NCI-H2196 (cell line): Measurements from ENCODE around the gene APBA1.

Source experiments
- DNase-seq: peaks from one replicate; lab custom pipeline; 2025; ENCODE audit not compliant: unreplicated experiment; lab: John Stamatoyannopoulos, UW

APBA1 gene

GRCh38 chr9:69658987-69659675, 13.0 kb downstream of the APBA1 start:
- no peak for DNase-seq

DNA sequence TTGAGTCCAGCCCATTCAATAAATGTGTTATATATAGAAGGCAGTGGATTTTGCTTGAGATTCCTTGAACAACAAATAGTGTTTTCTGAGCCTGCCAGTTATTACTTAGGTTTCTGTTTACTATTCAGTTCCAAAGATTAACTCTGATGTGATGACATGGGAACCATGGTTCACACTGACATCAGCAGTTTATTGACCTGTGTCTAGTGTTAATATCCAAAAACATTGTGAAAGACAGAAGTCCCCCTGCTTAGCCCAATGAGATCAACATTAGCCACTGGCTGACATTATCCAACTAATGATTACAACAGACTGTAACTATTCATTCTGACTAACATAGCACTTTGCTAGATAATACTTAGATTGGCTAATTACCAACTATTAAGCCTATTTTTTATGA, 14.9 kb downstream of the APBA1 start:
- DNase-seq, result no peak

DNA sequence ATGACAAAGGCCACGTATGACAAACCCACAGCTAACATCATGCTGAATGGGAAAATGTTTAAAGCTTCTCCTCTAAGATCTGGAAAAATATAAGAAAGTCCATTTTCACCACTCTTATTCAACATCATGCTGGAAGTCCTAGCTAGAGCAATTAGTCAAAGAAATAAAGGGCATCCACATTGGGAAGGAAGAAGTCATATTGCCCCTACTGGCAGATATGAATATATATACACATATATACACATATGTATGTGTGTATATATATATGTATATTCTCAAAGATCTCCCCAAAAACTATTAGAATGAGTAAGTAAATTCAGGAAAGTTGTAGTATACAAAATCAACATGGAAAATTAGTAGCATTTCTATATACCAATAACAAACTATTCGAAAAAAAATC, 17.1 kb downstream of the APBA1 start:
- DNase-seq, result no peak

- DNase-seq, result no peak
These were observed 18.9 kb downstream of the APBA1 start for GRCh38 chr9:69653261-69653660.

GRCh38 chr9:69649566-69650250, 22.5 kb downstream of the APBA1 start:
- no peak for DNase-seq

- no peak for DNase-seq
These were observed 24.4 kb downstream of the APBA1 start for GRCh38 chr9:69647804-69648203.

DNA sequence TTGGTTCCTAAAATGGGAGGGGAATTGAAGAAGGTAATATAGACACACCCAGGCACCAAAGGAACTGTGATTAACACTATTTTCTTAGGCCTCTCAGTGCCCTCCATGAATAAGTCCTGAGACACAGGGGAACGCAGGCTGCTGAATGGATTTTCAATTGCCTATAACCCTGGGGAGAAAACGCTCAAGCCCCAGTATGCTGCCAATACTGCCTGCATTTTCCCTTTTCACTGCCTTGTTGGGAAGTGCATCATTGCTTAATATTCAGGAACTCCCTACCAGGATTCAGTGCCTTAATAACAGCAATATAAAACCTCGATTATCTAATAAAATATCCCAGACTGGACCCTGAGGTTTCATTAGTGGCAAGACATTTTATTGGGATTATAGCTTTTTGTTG, 25.4 kb downstream of the APBA1 start:
- DNase-seq, result no peak

DNA sequence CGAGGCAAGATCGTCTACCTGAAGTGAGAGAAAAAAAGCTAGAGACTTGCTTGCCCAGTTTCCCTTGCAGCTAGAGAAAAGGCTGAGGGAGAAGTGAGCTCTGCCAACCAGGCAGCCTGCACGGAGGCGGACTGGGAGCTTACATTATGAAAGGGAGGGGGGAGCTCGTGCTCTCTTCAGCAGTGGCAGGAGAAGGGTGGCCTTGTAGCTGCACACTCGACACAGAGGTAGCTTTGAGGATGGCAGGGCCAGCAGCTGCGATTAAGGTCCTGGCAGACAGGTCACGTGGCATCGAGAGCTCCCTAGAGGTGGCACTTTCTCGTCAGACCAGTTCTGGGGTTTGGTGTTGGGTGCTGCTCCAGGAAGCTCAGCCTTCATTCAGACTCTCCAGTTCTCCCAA, 26.7 kb downstream of the APBA1 start:
- peak; percentile 89 for DNase-seq

DNA sequence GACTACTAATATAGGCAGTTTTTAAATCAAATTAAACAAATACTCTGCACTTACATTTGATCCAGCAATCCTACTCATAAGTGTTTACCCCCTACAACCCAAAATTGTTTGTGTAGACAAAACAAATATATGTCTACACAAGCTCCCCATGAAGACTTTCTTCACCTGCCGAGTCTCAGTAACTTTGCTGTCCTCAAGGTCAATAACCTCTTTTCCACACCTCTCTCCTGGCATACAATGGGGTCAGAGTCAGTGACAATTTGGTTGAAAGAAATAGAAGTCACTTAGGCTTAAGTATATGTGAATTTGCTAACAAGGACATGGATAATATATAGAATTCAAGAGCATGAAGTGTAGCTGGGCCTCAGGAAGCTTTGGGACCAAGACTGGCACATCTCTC, 29.1 kb downstream of the APBA1 start:
- no peak for DNase-seq

- DNase-seq, result no peak
These were observed 34.4 kb downstream of the APBA1 start for GRCh38 chr9:69637817-69638200.

DNA sequence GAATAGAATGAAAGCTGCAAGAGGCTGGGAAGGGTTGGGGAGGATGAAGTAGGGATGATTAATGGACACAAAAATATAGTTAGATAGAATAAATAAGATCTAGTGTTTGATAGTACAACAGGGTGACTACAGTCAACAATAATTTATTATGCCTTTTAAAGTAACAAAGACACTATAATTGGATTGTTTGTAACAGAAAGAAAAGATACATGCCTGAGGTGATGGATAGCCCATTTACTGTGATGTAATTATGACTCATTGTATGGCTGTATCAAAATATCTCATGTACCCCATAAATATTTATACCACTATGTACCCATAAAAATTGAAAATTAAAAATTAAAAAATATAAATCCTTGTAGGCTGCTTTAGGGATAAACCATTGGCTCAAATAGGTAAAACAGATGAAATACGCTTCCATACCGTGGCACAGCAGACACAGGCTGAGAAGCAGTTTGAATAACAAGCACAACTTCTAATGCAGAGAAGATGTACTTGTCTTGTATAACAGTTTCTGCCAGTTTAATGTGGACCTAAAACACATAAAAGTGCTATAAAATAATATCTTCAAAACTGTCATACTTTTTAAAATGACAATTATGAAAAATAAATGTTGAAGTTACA, 34.9 kb downstream of the APBA1 start:
- no peak for DNase-seq

DNA sequence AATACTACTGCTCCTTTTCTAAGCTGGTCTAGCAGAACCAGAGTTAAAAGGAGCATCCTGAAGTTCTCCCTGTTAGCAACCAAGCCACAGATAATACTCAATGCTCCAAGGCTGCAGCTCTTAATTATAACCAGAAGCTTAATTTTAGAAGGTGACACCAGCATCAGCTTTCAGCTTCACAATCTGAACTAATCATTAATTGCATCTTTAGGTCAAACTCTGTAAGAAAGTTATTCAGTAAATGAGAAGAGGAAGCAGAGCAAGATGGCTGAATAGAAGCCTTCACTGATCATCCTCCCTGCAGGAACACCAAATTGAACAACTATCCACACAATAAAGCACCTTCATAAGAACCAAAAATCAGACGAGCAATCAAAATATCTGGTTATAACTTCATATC, 38.5 kb downstream of the APBA1 start:
- DNase-seq, result no peak

DNA sequence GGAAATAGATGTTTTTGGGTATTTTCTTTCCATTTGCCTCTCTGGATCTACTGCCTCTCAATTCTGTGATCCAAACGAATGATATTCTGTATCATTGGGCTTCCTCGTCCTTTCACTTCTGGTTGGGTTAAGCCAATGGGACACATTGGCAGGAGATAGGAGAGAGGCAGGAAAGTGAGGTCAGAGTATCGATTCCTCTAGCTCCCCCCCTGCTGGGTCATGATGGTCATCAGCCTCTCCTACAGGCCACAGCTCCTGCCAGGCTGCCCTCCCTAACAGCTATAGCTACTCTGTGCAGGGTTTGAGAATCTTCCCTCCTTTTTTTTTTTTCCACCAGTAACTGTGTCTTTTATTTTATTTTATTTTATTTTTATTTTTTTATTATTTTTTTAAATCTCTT, 39.4 kb downstream of the APBA1 start:
- no peak for DNase-seq

DNA sequence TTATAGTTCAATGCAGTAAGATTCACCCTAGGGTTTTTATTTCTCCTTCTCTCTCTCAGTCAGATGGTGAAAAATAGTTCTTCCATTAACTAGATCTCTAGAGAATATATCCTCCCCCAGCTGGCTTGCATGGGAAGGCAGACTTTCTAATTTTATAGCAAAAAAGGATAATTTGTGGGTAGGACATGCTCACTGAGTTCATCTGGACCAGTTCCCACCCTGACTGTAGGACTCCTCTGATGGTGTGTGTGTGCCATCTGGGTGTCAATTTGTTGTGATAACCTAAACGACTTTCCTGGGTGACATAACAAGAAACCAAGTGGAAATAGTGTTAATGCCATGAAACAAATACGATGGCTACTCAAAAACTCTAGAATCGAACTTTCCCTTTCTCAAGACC, 44.9 kb downstream of the APBA1 start:
- DNase-seq, result no peak

DNA sequence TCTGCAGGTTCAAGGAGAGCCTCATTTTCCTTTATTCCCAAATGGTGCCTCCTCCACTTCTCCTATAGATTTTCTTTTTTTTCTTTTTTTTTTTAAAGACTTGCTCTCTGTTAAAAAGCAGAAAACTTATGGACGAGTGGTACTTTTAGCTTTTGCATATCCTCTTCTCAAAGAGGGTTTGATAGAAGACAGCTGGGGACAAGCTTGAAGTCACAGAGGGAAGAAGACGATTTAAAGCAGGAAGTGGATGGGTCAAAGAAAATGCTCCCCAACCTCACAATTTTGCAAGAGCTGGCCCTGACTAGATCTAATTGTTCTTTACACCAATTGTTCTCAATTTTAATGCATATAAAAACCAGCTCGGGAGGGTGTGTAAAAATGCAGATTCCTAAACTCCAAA, 48.9 kb downstream of the APBA1 start:
- no peak for DNase-seq

DNA sequence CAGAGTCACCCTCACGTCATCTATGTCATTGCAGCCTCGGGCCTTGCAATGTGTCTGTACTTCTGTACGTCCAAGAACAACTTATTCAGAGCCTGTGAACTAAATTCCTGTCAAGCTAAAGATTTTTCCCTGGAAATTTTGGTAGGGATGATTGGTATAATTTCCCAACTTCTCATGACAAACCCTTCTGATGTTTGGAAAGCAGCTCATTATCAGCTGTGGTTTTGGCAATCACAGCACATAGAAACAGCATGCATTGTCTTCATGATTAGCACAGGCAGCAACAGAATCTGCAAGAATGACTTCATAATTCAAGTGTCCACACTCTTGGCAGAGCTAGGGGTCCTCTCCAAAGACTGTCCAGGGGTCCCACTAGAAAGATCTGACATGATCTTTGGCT, 49.5 kb downstream of the APBA1 start:
- no peak for DNase-seq

DNA sequence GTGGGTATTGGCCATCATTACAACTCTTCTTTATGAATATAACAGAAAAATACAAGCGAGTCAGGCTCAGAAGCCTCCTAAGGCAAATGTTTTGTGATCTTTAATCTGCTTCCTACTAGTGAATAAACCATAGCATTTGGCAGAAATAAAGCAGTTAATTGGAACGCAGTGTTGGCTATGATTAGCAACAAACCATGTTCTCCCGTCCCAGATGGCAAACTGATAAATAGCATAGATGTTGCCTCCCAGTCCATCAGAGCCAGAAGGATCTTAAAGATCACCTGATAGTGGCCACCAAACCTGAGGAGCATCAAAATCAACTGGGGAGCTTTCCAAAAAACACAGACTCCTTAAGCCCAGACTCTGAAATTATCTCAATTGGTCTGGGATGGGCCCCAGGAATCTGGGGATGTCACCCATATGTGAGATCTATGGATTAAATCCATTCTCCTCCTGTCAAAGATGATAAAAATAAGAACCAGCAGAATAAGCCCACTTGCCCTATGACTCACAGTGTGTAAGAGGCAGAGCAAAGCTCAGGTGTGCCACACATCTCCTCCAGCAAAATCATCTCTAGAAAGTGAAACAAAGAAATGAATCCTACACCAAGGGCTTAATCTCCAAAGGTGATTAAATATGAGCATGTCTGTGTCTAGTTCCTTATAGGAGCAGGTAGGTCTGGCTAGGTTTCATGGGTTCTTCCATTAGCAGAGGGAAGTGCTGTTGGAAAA, 50.3 kb downstream of the APBA1 start:
- no peak for DNase-seq

- DNase-seq, result no peak
These were observed 51.4 kb downstream of the APBA1 start for GRCh38 chr9:69620731-69621130.

DNA sequence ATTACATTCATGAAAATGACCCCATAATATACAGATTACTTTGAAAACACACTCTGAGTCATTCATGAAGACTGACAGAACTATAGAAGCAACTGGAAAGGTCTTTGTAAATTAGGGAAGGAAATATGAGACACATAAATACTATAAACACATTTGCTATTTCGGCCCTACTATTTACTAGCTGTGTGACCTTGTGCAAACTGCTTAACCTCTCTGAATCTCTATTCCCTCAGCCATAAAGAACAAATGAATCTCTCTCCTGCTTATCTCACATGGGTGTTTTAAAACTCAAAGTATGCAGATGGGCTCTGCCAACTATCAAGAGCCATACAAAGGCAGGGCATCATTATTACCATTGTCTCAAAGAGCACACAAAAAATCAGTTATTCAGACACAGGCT, 52.9 kb downstream of the APBA1 start:
- DNase-seq, result no peak

GRCh38 chr9:69617006-69617405, 55.2 kb downstream of the APBA1 start:
- DNase-seq, result no peak

DNA sequence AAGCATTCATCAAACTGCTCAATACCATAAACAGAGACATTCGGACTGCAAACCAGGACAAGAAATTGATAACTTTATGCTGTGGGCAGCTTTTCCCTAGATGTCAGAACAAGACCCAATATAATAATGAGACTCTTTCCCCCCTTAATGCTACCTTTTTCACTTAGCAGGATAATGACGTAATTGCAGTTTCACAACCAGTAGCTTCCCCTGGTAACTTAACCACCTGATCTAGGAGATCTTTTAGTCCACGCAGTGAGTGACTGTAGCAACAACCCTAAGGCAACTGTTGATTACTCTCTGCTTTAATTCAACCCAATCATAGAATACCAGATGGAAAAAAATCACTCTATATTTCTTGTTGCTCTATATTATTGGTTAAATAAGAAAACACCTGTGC, 56.3 kb downstream of the APBA1 start:
- no peak for DNase-seq

GRCh38 chr9:69611221-69611620, 61.0 kb downstream of the APBA1 start:
- no peak for DNase-seq
